ENCODE data around the gene CSF2. TPM values are rescaled to one million over a fixed set of nuclear protein-coding genes. Genes with fewer than 3 reads are reported as not detected.

CSF2 gene
- total RNA-seq, 1 donor from 2014 or later = 7.1 TPM

GRCh38 chr5:132050661-132051552 is 22.7 kb upstream of the CSF2 start:
- DNase-seq = no peak
- no peak for TF ChIP-seq CTCF (IDR thresholded peaks at IDR 0.05)
- Histone ChIP-seq H3K27ac (no peak overlapping the region), H3K4me3 (no peak overlapping the region), H3K9me3 (no peaks in the 10 kb centered on the region), H3K36me3 (no peaks in the 10 kb centered on the region), H3K27me3 (no peaks in the 10 kb centered on the region), H3K4me1 (no peaks in the 10 kb centered on the region)
- ATAC-seq = no peak
- intact Hi-C loops (cut with DNase I) = no loop called here

GRCh38 chr5:132052520-132052919 is 21.1 kb upstream of the CSF2 start:
- no peak for DNase-seq
- intact Hi-C loops (cut with DNase I) = no loop called here
- no peaks in the 10 kb centered on the region for H3K9me3 ChIP-seq
- H3K4me1 ChIP-seq = no peaks in the 10 kb centered on the region
- H3K27me3 ChIP-seq = no peaks in the 10 kb centered on the region
- no peak overlapping the region for H3K4me3 ChIP-seq
- H3K36me3 ChIP-seq = no peaks in the 10 kb centered on the region
- no peak overlapping the region for H3K27ac ChIP-seq
- no peak for ATAC-seq
- no peak for TF ChIP-seq CTCF (IDR thresholded peaks at IDR 0.05)

- DNase-seq (peak; percentile 40), ATAC-seq (no peak)
- Histone ChIP-seq H3K9me3 (no peaks in the 10 kb centered on the region), H3K27me3 (no peaks in the 10 kb centered on the region), H3K27ac (no peak overlapping the region), H3K36me3 (no peaks in the 10 kb centered on the region), H3K4me1 (no peaks in the 10 kb centered on the region), H3K4me3 (no peak overlapping the region)
- no peak for TF ChIP-seq CTCF (IDR thresholded peaks at IDR 0.05)
- intact Hi-C loops (cut with DNase I) = no loop called here
Observed at GRCh38 chr5:132053483-132053882, 20.1 kb upstream of the CSF2 start.

- peak; percentile 60 for DNase-seq
- Histone ChIP-seq H3K27ac (no peak overlapping the region), H3K9me3 (no peaks in the 10 kb centered on the region), H3K4me1 (no peaks in the 10 kb centered on the region), H3K36me3 (no peaks in the 10 kb centered on the region), H3K4me3 (no peak overlapping the region), H3K27me3 (no peaks in the 10 kb centered on the region)
- no peak for ATAC-seq
- TF ChIP-seq CTCF (IDR thresholded peaks at IDR 0.05) = no peak
- intact Hi-C loops (cut with DNase I) = no loop called here
Observed at GRCh38 chr5:132054031-132054696, 19.4 kb upstream of the CSF2 start.

- H3K27me3 ChIP-seq = no peaks in the 10 kb centered on the region
- intact Hi-C loops (cut with DNase I) = no loop called here
- H3K4me1 ChIP-seq = no peaks in the 10 kb centered on the region
- H3K9me3 ChIP-seq = no peaks in the 10 kb centered on the region
- H3K4me3 ChIP-seq = no peak overlapping the region
- H3K27ac ChIP-seq = no peak overlapping the region
- no peaks in the 10 kb centered on the region for H3K36me3 ChIP-seq
- no peak for ATAC-seq
- DNase-seq = peak; percentile 34
- TF ChIP-seq CTCF (IDR thresholded peaks at IDR 0.05) = no peak
Observed at GRCh38 chr5:132054697-132055440, 18.7 kb upstream of the CSF2 start.
